Epithelial cell of proximal tubule (primary cell): Measurements from ENCODE around the gene BACH2. TPM values are rescaled to one million over a fixed set of nuclear protein-coding genes. Genes with fewer than 3 reads are reported as not detected.

ENCODE experiments used
- DNase-seq: peaks from one replicate; pipeline ENCODE4 v3.0.0-alpha.2; 2011; ENCODE audit warnings: low read depth
- H3K4me3 ChIP-seq: 2 replicates; pipeline ENCODE4 v1.5.1; 2011; ENCODE audit warnings: low read depth, mild to moderate bottlenecking, low read length
- CTCF ChIP-seq: conservative IDR thresholded peaks from 2 replicates; pipeline ENCODE4 v1.5.1; 2012; ENCODE audit warnings: low read depth, mild to moderate bottlenecking, low read length
- total RNA-seq: library from RNA; depleted of rRNA; stranded (reverse); fragments of >200 nt; gene quantifications from 2 replicates; pipeline ENCODE4 v1.2.3, GENCODE V29; 2015

Gene BACH2
- total RNA-seq, 1 donor from 2014 or later = 0.69 TPM

GRCh38 chr6:90187437-90188121 lies 109.1 kb downstream of the BACH2 start:
- DNase-seq = no peak
- TF ChIP-seq CTCF = no peak
- H3K4me3 ChIP-seq = no peak overlapping the region

- no peak overlapping the region for H3K4me3 ChIP-seq
- no peak for DNase-seq
- no peak for TF ChIP-seq CTCF
Measured at GRCh38 chr6:90186637-90187371, 109.8 kb downstream of the BACH2 start.

- DNase-seq = no peak
- TF ChIP-seq CTCF = no peak
- no peak overlapping the region for H3K4me3 ChIP-seq
Measured at GRCh38 chr6:90186026-90186425, 110.6 kb downstream of the BACH2 start.

DNA sequence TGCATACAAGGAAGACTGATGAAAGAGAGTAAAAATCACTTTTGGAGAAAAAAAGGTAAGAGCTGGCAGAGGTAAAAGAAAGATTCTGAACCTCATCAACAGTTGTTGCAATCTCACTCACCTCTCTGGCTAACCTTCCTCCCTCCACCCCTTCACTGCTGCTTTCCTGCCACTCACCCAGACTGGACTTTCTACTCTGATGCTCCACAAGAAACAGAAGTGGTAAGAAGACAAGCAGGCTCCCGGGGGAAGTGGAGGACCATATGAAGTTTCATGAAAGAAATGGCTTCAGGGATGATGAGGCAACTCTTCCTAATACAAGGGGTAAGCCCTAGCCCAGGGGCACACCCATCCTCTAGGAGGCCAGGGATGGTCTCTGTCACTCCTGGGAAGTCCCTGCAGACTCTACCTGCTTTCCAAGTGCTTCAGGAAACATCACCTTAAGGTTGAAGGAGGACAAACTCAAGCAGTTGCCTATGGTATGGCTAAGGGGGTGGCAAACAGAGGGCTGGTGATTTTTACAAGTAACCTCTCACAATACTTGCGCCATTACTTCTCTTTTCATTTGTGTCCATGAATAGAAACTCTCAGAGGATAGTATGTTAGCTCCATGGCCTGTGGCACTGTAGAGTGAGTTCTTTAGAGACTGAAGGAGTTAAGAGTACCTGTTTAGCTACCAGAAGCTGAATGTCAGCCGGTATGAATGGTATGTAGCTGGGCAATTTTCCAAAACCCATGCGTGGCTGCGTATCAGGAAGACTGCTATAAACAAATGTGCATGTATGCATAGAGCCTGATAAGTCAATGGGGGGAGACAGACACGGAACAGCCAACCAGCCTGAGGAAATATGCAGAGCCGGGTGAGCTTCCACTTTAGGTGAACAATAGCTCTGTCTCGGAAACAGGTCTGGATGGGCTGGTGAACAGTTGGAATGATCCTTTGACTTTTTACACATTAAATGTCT lies 112.0 kb downstream of the BACH2 start:
- peak; percentile 42 for DNase-seq
- H3K4me3 ChIP-seq = no peak overlapping the region
- no peak for TF ChIP-seq CTCF

- no peak overlapping the region for H3K4me3 ChIP-seq
- peak; percentile 83 for DNase-seq
- TF ChIP-seq CTCF = no peak
Measured at GRCh38 chr6:90183587-90184333, 112.9 kb downstream of the BACH2 start.

GRCh38 chr6:90180526-90180925 lies 116.1 kb downstream of the BACH2 start:
- no peak for TF ChIP-seq CTCF
- no peak overlapping the region for H3K4me3 ChIP-seq
- DNase-seq = no peak
